GM19239 (cell line): ENCODE results near the gene SERINC4.

ENCODE experiments used
- DNase-seq: peaks from one replicate; pipeline ENCODE4 v3.0.0; 2011; ENCODE audit warnings: low spot score; ENCODE audit not compliant: insufficient read length
- FAIRE-seq: peaks from 2 replicates; lab custom pipeline; 2011; peaks lifted over from hg19 to GRCh38; lab: Jason Lieb, UNC

SERINC4 gene

GRCh38 chr15:43799209-43799944 is 643 bp downstream of the SERINC4 start:
- no peak for FAIRE-seq

GRCh38 chr15:43796566-43796965 is 3.5 kb downstream of the SERINC4 start:
- FAIRE-seq (no peak), DNase-seq (no peak)

More at GRCh38 chr15:43799209-43799944, 643 bp downstream of the SERINC4 start:
- no peak for DNase-seq

- DNase-seq (no peak), FAIRE-seq (no peak)
These were observed 4.0 kb downstream of the SERINC4 start for GRCh38 chr15:43795997-43796396.

- no peak for DNase-seq
- no peak for FAIRE-seq
These were observed 4.8 kb downstream of the SERINC4 start for GRCh38 chr15:43795197-43795596.

- DNase-seq: no peak
- no peak for FAIRE-seq
These were observed 5.6 kb downstream of the SERINC4 start for GRCh38 chr15:43794269-43795037.

- DNase-seq: no peak
- no peak for FAIRE-seq
These were observed 6.4 kb downstream of the SERINC4 start for GRCh38 chr15:43793647-43794046.

GRCh38 chr15:43792761-43793476 is 7.1 kb downstream of the SERINC4 start:
- DNase-seq (no peak), FAIRE-seq (no peak)

GRCh38 chr15:43791993-43792760 is 7.8 kb downstream of the SERINC4 start, which contains the start of gene SERF2:
TSS of gene SERF2 (plus strand) at chr15:43792320. CDS start at chr15:43792377, 57 bp downstream.
- DNase-seq (peak; percentile 87), FAIRE-seq (peak; percentile 94)

GRCh38 chr15:43789409-43789808 is 10.6 kb downstream of the SERINC4 start:
- no peak for DNase-seq
- FAIRE-seq: no peak

- DNase-seq: no peak
These were observed 21.0 kb downstream of the SERINC4 start for GRCh38 chr15:43779016-43779415.

GRCh38 chr15:43777267-43777914 is 22.6 kb downstream of the SERINC4 start:
- FAIRE-seq: peak; percentile 91
- peak; percentile 44 for DNase-seq

More at GRCh38 chr15:43779016-43779415, 21.0 kb downstream of the SERINC4 start:
- no peak for FAIRE-seq

GRCh38 chr15:43776718-43777266 is 23.2 kb downstream of the SERINC4 start, which contains the start of gene ELL3:
TSS of gene ELL3 (minus strand) at chr15:43776966. CDS start at chr15:43776901, 65 bp downstream.
- DNase-seq: no peak
- FAIRE-seq: no peak

GRCh38 chr15:43776101-43776717 is 23.8 kb downstream of the SERINC4 start:
- peak; percentile 49 for DNase-seq

GRCh38 chr15:43775411-43775965 is 24.5 kb downstream of the SERINC4 start:
- DNase-seq: no peak

More at GRCh38 chr15:43776101-43776717, 23.8 kb downstream of the SERINC4 start:
- FAIRE-seq: peak; percentile 95

GRCh38 chr15:43774062-43774461 is 26.0 kb downstream of the SERINC4 start:
- DNase-seq: no peak
- no peak for FAIRE-seq

More at GRCh38 chr15:43775411-43775965, 24.5 kb downstream of the SERINC4 start:
- no peak for FAIRE-seq

GRCh38 chr15:43772624-43773023 is 27.4 kb downstream of the SERINC4 start:
- FAIRE-seq (no peak), DNase-seq (no peak)

- DNase-seq: no peak
These were observed 28.2 kb downstream of the SERINC4 start for GRCh38 chr15:43771816-43772215.

GRCh38 chr15:43769584-43770228 is 30.3 kb downstream of the SERINC4 start:
- DNase-seq: peak; percentile 37
- no peak for FAIRE-seq

More at GRCh38 chr15:43771816-43772215, 28.2 kb downstream of the SERINC4 start:
- no peak for FAIRE-seq
